Stimulated activated CD8-positive, alpha-beta memory T cell treated with anti-CD3 and anti-CD28 coated beads, Interleukin-4, amount 100 ng/mL, for 1 hour (primary cell): ENCODE results near the gene TSPAN1.

Experiments
- DNase-seq, 2 donors: peaks; one replicate each; pipeline ENCODE4 v3.0.0-alpha.2; 2020; ENCODE audit warnings: low read depth in 2 of 2, low spot score in 1 of 2

TSPAN1 gene, protein sequence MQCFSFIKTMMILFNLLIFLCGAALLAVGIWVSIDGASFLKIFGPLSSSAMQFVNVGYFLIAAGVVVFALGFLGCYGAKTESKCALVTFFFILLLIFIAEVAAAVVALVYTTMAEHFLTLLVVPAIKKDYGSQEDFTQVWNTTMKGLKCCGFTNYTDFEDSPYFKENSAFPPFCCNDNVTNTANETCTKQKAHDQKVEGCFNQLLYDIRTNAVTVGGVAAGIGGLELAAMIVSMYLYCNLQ

DNA sequence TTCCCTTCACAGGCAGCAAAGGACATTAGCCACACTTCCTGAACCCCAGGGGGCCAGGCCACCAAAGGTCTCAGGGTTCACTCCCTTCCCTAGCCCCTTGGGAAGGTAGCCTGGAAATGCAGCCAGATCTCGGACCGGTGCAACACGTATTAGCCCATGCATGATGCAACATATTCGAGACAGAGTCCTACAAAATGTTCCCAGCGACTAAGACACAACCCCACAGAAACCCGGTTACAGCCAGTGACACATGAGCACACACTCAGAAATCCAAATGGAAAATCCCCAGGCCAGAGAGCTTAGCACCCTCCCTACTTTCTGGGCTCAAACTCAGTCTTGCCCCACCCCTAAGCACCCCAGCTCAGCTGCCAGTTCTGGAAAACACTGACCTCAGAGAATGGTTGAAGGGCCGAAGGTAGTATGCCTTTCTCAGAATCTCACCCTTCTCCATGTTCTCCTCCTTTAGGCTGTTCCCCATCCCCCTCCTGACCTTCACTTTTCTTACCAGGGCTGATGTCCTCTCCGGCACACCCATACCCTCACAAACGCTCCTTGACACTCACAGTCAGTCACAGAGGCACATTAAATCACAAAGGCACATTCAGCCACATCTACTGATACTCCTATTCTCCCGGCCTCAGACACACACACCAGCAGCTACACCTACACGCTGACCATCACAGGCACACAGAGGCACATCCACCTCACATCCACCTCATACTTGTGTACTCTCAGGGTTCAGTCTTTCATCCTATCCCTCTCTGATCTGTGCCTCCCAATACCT, at the start of gene TSPAN1:
TSPAN1 (plus strand) TSS at position 640 of the 784 bp plus-strand sequence. CDS start 6,021 bp downstream, outside the sequence.
- DNase-seq, result no peak

DNA sequence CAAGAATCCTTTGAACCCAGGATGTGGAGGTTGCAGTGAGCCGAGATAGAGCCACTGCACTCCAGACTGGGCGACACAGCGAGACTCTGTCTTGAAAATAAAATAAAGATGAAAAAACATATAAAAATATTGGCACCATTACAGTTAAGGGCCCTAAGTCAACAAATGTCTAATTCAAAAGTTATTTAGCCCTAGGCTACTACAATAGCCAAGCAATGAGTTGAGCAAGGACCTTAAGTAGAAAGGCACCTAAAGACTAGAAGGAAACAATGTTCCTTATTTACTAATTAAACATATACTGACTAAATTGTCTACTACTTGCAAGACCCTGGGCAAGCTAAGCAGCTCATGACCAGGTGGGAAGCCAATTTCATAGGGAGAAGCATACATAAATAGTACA, 46.5 kb upstream of the TSPAN1 start:
- DNase-seq, result no peak

DNA sequence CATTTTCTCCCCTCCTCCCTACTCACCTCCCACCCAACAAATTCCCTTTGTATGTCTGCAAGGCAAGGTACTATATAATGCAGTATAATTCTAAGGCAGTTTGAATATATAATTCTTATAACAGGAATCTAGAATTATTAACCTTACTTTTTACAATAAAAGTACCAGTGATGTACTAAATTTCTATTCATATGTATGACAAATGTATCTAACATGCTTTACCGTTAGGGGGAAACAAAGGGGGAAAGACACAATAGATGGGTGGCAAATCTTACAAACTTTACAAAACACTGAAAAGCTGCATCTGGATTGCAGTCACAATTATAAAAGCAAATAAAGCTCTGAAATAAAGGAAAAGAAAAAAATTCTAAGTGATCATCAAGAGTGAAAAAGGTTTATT, 44.8 kb upstream of the TSPAN1 start:
- DNase-seq, result no peak

DNA sequence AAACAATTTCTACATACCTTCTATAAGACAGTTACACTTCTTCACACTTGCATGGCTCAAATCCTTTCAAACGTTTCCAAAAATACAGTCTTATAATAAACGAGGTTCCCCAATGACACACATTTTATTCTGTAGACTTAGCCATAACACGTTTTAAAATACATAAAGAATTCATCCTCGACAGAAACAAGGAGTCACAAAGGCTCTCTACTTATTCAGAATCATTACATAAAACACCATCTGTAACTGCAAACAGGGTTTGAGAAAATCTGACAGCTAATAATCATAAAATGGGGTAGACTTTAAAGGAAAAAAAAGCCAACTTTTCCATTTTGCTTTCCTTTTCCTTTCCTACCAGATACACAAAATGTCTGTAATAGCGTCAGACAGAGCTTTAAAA, 44.3 kb upstream of the TSPAN1 start:
- no peak for DNase-seq

DNA sequence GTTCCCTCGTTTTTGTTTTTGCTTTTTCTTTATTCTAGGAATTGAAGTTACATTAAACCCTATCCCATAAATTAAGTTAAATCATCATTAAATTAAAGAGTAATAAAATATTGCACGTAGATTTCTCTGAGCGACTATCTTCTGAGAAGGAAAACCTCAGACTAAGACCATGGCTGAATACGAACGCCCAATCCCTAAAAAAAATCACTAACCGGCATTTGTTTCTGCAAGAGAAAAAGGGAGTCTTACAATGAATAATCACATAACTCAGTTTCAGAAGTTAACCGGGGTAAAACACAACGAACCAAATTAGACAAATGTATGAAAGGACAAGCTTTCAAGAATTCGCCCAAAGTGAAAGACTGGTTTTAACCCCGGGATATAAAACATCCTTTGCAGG, 43.8 kb upstream of the TSPAN1 start:
- DNase-seq, result no peak

DNA sequence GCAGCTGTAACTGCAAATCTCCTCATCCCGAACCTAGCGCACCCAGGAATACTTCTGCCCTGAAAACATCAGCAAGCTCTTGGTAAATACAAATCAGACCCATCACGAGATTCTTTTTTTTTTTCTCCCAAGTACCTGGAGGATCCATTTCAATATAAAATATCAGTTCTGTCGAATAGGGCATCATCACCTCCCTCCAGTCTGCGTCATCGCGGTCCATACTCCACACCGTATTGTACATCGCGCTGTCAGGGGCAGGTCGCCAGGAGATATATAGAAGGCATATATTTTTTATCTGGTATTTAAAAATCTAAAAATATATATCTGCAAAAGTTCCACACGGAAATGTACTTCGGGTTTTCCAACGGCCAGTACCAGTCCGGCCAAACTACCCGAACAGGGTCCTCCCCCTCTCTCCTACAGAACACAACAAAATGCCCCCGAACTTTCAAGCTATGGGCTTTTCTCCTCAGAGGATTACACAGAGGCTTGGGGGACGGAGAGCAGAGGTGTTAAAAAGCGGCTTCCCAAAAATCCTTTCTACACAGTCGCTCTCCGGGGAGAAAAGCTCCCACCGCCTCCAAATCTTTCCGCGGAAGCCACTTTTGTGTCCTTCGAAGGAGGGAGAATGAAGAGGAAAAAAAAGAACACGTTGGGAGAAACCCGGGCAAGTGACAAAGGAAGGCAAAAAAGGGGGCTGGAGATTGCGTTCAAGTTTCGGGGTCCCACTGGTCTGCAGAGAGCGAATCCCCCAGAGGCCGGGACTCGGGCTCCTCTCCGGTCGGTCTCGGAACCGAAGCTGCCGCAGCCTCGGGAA, 43.0 kb upstream of the TSPAN1 start:
- no peak for DNase-seq

DNA sequence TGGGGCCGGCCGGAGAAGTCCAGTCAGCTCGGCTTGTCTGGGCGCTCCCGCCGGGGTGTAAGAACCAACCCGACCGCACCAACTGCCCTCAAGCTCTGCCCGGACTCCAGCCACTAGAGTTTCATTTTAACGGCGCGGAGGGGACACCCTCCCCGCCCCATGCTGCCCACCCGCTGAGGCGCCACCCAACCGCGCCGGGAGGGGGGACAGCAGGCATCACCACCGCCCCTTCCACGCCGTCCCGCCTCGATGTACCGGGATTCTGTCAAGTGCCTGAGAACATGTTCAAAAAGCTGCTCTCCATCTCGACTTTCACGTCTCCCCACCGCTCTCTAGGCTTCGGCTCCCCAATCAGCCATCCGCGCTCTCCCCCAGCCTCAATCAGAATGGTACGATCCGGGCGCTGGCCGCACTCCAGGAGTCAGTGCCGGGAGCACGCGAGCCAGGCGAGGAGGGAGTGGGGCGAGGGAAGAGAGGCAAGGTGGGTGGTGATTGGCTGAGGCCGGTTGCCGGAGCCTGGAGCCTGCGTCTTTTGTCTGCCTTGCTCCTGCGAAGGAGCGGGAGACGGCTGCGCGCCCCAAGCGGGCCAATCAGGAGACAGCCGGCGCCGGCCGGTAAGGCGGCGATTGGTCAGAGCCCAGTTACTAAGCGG, 42.2 kb upstream of the TSPAN1 start, which contains the start of gene PIK3R3:
PIK3R3 (minus strand) TSS at position 101 of the 652 bp plus-strand sequence. CDS start 677 bp downstream, outside the sequence.
- DNase-seq, result peak; percentile 56 to 63

DNA sequence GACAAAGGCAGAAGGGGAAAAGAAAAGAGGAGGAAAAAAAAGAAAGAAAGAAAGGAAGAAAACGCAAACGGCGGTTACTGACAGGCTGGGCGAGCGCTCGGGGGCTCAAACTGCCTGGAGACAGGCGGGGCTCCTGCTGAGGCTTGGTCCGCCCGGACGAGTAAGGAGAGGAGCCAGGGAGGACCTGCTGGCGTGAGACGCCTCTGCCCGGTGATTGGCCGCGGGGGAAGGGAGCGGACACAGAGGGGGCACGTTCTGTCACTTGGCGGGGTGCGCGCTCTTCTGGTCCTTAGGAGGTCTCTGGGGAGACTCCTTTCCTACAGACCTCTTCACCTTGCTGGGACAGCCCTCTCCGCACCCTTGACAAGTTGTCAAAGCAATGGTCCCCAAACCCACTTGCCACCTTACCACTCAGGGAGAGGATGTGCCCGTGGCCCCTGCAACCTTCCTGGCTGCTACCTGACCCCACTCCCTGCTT, 41.7 kb upstream of the TSPAN1 start:
- DNase-seq, result peak in 1 of 2 donors; percentile 7

DNA sequence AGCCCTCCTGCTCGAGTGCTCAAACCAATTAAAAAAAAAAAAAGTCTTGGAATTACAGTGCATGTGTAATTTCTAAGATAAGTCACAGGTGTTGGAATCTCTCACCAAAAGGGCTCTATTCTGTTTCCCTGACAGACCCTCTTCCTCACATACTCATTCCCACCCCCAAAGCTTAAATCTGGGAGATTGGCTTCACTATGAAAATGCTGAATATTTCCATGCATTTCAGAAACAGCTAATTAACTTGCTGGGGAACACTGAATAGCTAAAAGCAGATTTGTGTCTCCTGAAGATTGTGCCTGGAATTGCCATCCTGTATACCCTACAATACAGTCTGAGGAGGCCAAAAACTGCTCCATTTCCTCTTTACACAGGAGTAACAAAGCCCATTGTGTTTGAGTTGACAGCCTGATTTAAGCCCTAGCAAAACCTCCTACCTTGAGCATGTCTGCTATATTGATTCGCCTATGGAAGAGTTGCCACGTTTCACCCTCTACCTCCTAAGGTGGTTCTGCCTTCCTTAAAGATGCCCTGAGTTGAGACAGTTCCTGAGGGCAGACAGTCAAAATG, 41.0 kb upstream of the TSPAN1 start:
- no peak for DNase-seq

DNA sequence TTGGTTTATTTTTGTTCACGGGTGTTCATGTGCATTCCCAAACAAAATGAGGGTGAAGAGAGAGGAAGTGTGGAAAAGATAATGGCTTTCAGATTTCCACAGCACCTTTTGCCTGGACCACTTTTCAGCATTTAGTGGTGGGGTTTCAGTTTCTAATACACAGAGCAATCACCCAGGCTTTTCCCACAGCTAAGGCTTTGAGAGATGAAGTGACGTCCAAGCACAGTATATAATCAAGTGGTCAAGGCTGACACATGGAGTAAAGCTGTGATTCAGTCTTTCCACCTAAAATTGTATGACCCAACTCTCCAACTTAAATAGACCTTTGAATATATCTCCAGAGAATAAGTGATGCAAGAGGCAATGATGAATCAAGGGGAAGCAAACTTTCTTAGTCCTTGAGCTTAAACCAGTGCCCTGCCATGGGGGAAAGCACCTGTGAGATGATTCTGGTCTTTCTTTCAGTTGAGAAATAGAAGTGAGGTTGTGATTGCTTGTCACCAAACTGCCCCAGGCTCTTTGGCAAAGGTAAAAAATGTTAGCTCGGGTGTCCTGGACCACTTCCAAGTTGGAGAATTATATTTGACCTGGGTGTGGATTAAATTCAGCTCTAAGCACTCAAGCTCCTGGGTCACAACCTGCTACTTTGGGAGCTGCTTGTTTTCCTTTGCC, 40.1 kb upstream of the TSPAN1 start:
- DNase-seq, result no peak

DNA sequence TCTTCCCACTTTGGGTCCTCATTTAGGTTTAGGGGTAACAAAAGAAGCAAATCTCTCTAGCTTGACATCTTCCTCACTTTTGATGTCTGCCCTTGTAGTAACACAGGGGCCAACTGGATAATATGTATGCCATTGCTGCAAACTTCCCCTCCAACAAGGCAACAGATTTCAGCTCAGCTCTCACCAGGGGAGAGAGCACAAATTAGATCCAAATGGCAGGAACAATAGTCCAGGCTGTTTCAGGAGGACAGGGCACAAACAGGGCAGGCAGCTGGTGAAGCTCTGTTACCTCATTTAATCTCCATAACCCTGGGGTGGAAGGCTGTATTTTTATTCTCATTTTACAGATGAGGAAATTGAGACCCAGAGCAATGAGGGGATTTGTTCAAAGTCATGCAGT, 38.2 kb upstream of the TSPAN1 start:
- no peak for DNase-seq

DNA sequence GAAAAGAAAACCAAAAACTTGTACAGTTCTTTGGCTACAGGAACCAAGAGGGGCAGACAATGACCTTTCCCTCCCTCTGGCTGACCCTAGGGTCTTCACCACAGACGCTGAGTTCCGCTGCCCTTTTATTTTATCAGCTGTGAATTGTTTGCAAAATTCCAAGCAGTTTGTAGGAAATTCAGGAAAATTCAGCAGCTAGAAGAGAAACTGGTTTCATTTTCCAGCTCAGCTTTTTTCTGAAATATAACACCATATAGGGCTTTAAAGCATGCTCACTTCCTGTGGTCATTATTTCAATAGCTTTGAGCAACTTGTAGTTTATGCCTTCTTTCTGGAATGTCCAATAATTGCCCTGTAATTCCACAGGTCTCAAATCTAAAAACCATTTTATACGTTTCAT, 37.0 kb upstream of the TSPAN1 start:
- DNase-seq, result no peak

DNA sequence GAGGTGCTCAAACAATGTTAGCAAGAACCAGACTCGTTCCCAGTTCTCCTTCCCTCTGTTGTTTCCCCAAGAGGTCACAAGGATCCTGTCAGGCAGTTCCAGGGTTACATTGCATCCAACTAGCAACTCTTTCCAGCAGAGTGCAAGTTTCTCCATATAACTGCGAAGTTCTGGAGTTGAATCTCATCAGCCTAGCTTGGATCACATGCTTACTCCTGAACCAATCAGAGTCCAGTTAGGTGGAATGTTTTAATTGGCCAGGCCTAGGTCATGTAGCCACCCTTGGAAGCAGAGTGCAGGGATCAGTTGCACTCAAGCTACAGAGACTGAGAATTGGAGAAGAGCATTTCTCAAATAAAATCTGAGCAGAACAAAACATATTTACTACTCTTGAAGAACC, 26.6 kb upstream of the TSPAN1 start:
- no peak for DNase-seq

DNA sequence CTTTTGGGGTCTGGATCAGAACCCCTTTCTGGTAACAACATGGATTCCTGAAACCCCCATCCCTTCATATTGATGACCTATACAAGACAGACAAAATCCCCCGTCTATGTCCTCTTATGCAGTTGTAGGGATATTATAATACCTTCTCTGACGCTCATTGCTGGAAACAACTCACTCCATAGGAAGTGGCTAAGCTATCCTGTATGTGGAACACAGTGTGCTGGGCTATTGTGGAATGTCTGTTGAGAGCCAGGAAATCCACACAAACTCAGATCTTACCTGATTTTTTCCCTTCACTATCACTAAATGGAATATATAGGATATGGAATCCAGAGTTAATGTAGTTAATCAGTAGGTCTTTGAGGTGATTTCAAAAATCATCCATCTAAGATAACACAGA, 24.8 kb upstream of the TSPAN1 start:
- no peak for DNase-seq

DNA sequence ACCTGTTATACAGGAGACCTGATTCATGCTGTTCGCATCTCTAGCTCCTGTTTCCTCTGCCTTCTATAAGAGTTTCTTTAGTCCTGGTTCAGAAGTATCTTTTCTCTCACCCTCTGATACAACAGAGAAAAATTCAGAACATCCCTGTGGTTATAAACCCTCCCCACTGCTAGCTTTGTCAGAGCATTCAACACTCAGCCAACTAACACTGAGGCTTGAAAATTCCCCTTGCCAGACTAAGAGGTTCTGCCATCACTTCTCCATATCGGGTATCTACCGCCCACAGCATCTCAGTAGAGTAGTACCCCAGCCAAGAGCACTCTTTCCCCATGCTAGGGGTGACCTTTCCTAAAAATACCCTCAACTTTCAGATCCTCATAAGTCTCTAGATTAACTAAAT, 22.9 kb upstream of the TSPAN1 start:
- DNase-seq, result no peak

DNA sequence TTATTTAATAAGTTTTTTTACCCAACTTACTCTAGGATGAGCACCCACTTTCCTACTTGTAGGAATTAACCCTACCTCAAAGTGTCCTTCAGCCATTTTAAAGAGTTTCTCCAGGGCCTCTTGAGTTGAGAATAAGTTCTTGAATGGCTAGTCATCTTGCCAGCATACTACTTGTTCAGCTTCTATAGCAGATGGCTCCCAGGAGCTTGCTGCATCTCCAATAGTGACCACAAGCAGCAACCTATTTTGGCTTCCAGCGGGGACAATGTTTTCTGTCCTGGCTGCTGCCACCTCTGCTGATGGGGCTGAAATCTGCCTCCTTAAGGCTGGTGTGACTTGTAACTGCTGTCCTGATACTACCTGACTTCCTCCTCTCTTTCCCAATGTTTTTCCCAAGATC, 21.7 kb upstream of the TSPAN1 start:
- DNase-seq, result no peak

DNA sequence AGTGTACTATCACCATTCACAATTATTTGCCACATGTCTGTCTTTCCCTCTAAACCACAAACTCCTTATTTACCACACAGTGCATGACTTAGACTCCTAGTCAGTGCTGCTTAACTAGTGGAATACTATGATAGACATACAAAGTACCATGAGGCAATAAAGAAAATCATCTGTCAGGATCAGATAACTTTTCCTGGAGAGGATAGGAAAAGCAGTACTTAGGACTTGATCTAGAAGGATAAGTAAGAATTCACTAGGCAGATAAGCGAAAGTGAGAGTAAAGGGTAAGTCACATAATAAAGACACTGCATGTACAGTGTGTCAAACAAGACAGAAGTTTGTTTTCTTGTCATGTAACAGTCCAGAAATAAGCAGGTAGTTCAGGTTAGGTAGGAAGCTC, 21.2 kb upstream of the TSPAN1 start:
- no peak for DNase-seq

DNA sequence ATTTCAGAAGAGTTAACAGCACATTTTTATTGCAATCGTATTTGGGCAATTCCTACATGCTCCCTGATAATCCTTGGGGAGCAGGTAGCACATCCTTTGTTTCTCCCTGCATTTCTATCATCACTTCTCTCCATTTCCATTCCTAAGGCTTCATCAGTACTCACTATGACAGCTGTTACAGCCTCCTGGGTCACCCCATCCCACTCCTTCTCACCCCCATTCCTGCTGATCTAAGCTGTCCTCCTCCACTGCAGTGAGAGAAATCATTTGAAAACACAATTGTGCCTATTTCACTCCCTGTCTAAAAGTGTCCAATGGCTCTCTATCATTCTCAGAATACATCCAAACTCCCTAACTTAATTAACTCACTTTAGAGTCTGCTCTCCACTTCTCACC, 17.0 kb upstream of the TSPAN1 start:
- DNase-seq, result no peak

DNA sequence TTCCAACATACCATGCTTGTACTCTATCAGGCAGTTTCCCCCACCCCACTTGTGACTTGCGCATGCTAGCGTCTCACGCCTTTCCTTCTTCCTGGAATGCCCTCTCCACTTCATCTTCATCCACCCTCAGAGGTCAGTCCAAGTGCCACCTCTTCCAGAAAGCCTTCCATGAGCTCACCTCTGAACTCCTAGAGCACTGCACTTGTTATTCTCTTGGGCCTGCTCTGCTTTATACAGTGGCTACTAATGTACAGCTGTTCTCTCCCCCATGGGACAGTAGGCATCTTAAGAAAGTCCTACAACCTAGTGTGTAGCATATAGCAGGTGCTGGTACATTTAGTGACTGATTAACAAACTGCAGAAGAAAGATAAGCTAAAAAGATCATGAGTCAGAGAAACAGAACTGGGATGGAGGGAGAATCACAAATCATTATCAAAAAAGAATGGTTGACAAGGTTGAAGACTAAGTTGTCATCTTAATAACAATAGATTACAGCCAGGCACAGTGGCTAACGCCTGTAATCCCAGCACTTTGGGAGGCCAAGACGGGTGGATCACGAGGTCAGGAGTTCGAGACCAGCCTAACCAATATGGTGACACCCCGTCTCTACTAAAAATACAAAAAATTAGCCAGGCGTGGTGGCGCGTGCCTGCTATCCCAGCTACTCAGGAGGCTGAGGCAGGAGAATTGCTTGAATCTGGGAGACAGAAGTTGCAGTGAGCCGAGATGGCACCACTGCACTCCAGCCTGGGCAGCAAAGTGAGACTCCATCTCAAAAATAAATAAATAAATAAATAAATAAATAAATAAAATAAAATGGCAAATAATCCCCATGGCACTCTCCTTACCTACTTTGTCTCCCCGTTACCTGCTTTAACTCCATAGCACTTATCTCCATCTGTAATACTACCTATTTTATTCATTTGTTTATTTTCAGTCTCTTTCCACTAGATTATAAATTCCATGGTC, 16.3 kb upstream of the TSPAN1 start:
- DNase-seq, result no peak
